ENCODE results near the gene PLCL1. TPM values are rescaled to one million over a fixed set of nuclear protein-coding genes. Genes with fewer than 3 reads are reported as not detected.

Gene PLCL1
- total RNA-seq, 1 donor from 2014 or later: 2.0 TPM

DNA sequence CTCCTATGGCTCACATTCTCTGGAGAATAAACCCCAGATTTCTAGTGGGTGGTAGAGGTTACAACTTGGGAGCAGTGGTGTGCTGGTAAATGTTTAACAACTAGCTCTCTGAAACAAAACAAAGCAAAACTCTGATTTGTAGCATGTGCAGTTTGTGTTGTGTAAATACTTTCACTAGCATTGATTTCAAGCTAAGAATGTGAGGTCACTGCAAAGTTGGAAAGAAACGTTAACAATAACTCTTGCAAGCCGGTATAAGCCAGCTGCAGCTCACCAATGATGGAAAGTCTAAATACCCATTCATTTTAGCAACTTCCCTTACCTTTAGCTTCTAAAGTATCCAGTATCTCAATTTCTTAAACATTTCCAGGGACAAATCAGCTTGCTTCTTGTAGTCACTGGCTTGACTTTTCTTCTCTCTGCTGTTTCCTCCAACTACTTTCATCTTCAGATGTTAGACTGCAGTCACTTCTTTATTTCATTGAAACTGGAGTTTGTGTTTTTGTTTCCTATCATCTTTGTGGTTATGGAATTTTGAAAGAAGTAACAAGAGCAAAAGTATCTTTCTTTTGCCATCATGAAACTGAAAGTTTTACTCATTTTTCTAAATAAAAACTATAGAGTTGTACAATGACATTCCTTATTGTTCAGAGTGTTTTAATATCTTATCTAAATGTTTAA, 140.2 kb downstream of the PLCL1 start:
- DNase-seq (ENCODE audit: low spot score in 2 of 2, unreplicated experiment in 2 of 2): no peak
- Mint-ChIP-seq H3K4me3 (no peak overlapping the region), H3K9me3 (peaks cover 5% of the 10 kb centered on the region), H3K36me3 (no peaks in the 10 kb centered on the region), H3K27me3 (ENCODE audit: low read depth) (peaks cover 25% of the 10 kb centered on the region), H3K4me1 (peaks cover 21% of the 10 kb centered on the region), H3K27ac (no peak overlapping the region)
- no peak for TF ChIP-seq CTCF (IDR thresholded peaks at IDR 0.05; ENCODE audit: unreplicated experiment)

GRCh38 chr2:197946562-197946961, 142.2 kb downstream of the PLCL1 start:
- TF ChIP-seq CTCF (IDR thresholded peaks at IDR 0.05; ENCODE audit: unreplicated experiment): no peak
- Mint-ChIP-seq H3K27ac (no peak overlapping the region), H3K4me1 (peaks cover 16% of the 10 kb centered on the region), H3K36me3 (no peaks in the 10 kb centered on the region), H3K4me3 (no peak overlapping the region), H3K27me3 (ENCODE audit: low read depth) (peaks cover 29% of the 10 kb centered on the region), H3K9me3 (peaks cover 5% of the 10 kb centered on the region)
- no peak for DNase-seq (ENCODE audit: low spot score in 2 of 2, unreplicated experiment in 2 of 2)

DNA sequence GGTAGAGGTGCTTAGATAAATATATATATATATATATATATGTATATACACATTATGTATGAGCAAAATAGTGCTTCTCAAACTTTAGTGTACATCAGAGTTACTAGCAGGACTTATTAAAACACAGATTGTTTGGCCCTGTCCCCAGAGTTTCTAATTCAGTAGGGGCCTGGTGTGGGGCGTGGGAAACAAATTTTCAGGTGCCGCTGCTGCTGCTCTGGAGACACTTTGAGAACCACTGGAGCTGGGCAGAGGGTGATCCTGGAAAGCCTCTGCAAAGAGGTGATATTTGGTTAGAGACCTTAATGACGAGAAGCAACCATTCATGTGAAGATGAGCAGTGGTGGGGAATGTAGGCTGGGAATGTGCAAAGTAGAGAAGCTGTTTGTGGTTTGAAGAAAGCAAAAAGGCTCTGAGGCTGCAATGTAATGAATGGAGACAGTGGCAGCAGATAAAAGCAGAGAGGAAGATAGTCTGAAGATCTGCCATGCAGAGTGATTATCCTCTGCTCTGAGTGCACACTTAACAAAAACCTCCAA, 142.9 kb downstream of the PLCL1 start:
- no peak overlapping the region for H3K27ac Mint-ChIP-seq
- peaks cover 5% of the 10 kb centered on the region for H3K9me3 Mint-ChIP-seq
- no peaks in the 10 kb centered on the region for H3K36me3 Mint-ChIP-seq
- H3K27me3 Mint-ChIP-seq (ENCODE audit: low read depth): peaks cover 24% of the 10 kb centered on the region
- H3K4me3 Mint-ChIP-seq: no peak overlapping the region
- no peak for TF ChIP-seq CTCF (IDR thresholded peaks at IDR 0.05; ENCODE audit: unreplicated experiment)
- H3K4me1 Mint-ChIP-seq: peaks cover 14% of the 10 kb centered on the region
- DNase-seq (ENCODE audit: low spot score in 2 of 2, unreplicated experiment in 2 of 2): no peak

DNA sequence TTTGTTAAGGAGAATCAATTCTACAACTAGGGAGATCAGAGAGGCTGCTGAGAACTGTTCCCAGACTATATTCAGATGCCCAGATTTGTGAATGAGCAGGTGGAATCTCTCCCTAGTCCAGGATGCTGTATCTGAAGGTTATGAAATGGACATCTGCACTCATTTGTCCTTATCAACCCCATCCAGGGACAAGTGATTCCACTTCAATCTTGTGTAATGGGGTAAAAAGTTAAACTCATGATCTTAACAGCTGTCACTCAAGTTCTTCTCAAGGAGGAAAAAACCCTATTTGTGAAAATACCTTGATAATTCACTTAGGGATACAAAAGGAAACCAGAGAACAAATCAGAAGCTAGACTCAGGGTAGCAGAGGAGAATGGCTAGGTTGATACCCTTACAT, 144.8 kb downstream of the PLCL1 start:
- Mint-ChIP-seq H3K4me1 (peaks cover 14% of the 10 kb centered on the region), H3K9me3 (no peaks in the 10 kb centered on the region), H3K27me3 (ENCODE audit: low read depth) (peaks cover 24% of the 10 kb centered on the region), H3K27ac (no peak overlapping the region), H3K36me3 (no peaks in the 10 kb centered on the region), H3K4me3 (no peak overlapping the region)
- DNase-seq (ENCODE audit: low spot score in 2 of 2, unreplicated experiment in 2 of 2): no peak
- no peak for TF ChIP-seq CTCF (IDR thresholded peaks at IDR 0.05; ENCODE audit: unreplicated experiment)

- H3K27ac Mint-ChIP-seq: no peak overlapping the region
- TF ChIP-seq CTCF (IDR thresholded peaks at IDR 0.05; ENCODE audit: unreplicated experiment): no peak
- H3K4me3 Mint-ChIP-seq: no peak overlapping the region
- H3K4me1 Mint-ChIP-seq: peaks cover 8% of the 10 kb centered on the region
- H3K27me3 Mint-ChIP-seq (ENCODE audit: low read depth): peaks cover 24% of the 10 kb centered on the region
- H3K9me3 Mint-ChIP-seq: no peaks in the 10 kb centered on the region
- no peak for DNase-seq (ENCODE audit: low spot score in 2 of 2, unreplicated experiment in 2 of 2)
- H3K36me3 Mint-ChIP-seq: no peaks in the 10 kb centered on the region
Measured at GRCh38 chr2:197950006-197950405, 145.6 kb downstream of the PLCL1 start.
